Activated CD4-positive, alpha-beta T cell treated with anti-CD3 and anti-CD28 coated beads, Interleukin-2, amount 10 ng/mL, durations not matched to agents 7 days and 5 days (primary cell): ENCODE measurements around the gene LILRA2. TPM values are rescaled to one million over a fixed set of nuclear protein-coding genes. Genes with fewer than 3 reads are reported as not detected.
"Not testable (repeated sequence)": the region's sequence is repeated elsewhere in the genome, so short reads cannot be mapped to it uniquely, and the experiment has no call there.

ENCODE experiments used
- CTCF ChIA-PET: fragments of 350-600 bp; sonication (Branson Sonifier 250); formaldehyde crosslinking; loops from one replicate; lab custom pipeline; 2021; ENCODE audit warnings: antibody characterized with exemption; lab: Charles Lee
- POLR2A ChIA-PET: fragments of 350-600 bp; sonication (Branson Sonifier 250); formaldehyde crosslinking; loops from one replicate; lab custom pipeline; 2021; ENCODE audit warnings: antibody characterized with exemption; lab: Charles Lee
- DNase-seq: peaks from one replicate; pipeline ENCODE4 v3.0.0-alpha.2; 2020
- H3K27ac Mint-ChIP-seq: one replicate; pipeline ENCODE4 v1.8.0; 2021; ENCODE audit warnings: mild to moderate bottlenecking, moderate library complexity, mixed read lengths
- H3K27me3 Mint-ChIP-seq: one replicate; pipeline ENCODE4 v1.8.0; 2021; ENCODE audit warnings: mixed read lengths
- H3K36me3 Mint-ChIP-seq: one replicate; pipeline ENCODE4 v1.8.0; 2021; ENCODE audit warnings: low read depth, mixed read lengths
- H3K4me1 Mint-ChIP-seq: one replicate; pipeline ENCODE4 v1.8.0; 2021; ENCODE audit warnings: mixed read lengths
- H3K4me3 Mint-ChIP-seq: one replicate; pipeline ENCODE4 v1.8.0; 2021; ENCODE audit warnings: mild to moderate bottlenecking, moderate library complexity, mixed read lengths
- H3K9me3 Mint-ChIP-seq: one replicate; pipeline ENCODE4 v1.8.0; 2021; ENCODE audit warnings: mixed read lengths
- total RNA-seq, 2 experiments: library from RNA; stranded (reverse); gene quantifications; one replicate each; pipeline ENCODE4 v1.2.3, GENCODE V29; 2021

LILRA2 gene
- total RNA-seq, 2 experiments from 2014 or later, result not detected

DNA sequence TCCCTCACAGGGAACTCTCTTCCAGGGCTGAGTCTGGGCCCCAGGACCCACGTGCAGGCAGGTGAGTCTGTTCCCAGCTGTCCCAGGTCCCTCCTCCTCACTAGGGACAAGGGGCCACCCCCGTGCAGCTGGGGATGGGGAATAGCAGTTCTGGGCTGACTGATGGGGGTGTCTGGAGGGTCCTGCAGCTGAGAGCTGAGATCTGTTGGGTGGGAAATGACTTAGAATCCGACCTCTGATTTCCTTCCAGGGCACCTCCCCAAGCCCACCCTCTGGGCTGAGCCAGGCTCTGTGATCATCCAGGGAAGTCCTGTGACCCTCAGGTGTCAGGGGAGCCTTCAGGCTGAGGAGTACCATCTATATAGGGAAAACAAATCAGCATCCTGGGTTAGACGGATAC is 461 bp downstream of the LILRA2 start:
- ChIA-PET POLR2A (no interaction called here), CTCF (no interaction called here)
- Mint-ChIP-seq H3K27me3 (peaks cover 22% of the 10 kb centered on the region), H3K27ac (no peak overlapping the region), H3K9me3 (no peaks in the 10 kb centered on the region), H3K4me1 (peaks cover 6% of the 10 kb centered on the region), H3K4me3 (no peak overlapping the region), H3K36me3 (no peaks in the 10 kb centered on the region)
- no peak for DNase-seq

DNA sequence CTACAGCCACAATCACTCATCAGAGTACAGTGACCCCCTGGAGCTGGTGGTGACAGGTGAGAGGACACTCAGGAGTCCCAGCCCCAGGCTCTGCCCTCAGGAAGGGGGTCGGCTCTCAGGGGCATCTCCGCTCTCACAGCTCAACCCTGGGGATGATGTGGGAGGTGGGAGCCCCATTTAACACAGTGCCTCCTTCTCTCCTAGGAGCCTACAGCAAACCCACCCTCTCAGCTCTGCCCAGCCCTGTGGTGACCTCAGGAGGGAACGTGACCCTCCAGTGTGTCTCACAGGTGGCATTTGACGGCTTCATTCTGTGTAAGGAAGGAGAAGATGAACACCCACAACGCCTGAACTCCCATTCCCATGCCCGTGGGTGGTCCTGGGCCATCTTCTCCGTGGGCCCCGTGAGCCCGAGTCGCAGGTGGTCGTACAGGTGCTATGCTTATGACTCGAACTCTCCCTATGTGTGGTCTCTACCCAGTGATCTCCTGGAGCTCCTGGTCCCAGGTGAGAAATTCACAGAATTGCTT is 1.0 kb downstream of the LILRA2 start:
- Mint-ChIP-seq H3K9me3 (no peaks in the 10 kb centered on the region), H3K27me3 (peaks cover 22% of the 10 kb centered on the region), H3K4me1 (peaks cover 6% of the 10 kb centered on the region), H3K4me3 (no peak overlapping the region), H3K36me3 (no peaks in the 10 kb centered on the region), H3K27ac (no peak overlapping the region)
- POLR2A ChIA-PET, result no interaction called here
- DNase-seq, result no peak
- CTCF ChIA-PET, result no interaction called here

DNA sequence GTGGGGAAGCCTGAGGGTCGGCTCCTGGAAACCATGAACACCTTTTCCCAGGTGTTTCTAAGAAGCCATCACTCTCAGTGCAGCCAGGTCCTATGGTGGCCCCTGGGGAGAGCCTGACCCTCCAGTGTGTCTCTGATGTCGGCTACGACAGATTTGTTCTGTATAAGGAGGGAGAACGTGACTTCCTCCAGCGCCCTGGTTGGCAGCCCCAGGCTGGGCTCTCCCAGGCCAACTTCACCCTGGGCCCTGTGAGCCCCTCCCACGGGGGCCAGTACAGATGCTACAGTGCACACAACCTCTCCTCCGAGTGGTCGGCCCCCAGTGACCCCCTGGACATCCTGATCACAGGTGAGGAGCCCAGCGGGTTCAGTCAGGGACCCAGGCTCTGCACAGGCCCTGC is 1.6 kb downstream of the LILRA2 start:
- DNase-seq, POLR2A ChIA-PET, H3K4me3 Mint-ChIP-seq, H3K36me3 Mint-ChIP-seq, CTCF ChIA-PET, H3K27ac Mint-ChIP-seq, H3K4me1 Mint-ChIP-seq, H3K9me3 Mint-ChIP-seq: not testable (repeated sequence)
- peaks cover 22% of the 10 kb centered on the region for H3K27me3 Mint-ChIP-seq

DNA sequence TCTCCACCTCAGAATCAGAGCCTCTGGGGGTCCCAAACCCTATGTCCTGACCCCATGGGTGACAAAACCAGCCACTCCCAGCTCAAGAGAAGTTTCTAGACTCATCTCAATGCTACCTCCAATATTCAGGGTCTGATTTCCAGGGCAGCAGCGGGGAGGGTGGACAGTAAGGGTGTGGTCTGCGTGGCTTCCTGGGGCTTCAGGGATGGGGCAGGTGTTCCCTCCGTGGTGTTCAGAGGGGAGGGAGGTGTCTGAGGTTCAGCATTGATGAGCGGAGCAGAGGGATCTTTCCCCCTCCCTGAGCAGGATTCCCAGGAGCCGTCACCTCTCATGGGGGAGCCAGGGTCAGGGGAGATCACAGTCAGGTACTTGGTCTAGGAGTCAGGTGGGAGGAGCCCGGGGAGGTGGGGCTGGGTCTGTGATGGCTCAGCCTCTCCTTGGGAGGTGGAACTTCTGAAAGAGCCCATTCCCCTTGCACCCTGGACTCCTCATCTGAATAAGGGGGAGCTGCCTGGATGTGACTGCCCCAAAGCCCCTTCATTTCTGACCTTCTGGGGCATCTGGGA is 2.9 kb downstream of the LILRA2 start:
- peaks cover 22% of the 10 kb centered on the region for H3K27me3 Mint-ChIP-seq
- no peak overlapping the region for H3K4me3 Mint-ChIP-seq
- H3K27ac Mint-ChIP-seq, result no peak overlapping the region
- DNase-seq, result no peak
- ChIA-PET POLR2A (no interaction called here), CTCF (no interaction called here)
- no peaks in the 10 kb centered on the region for H3K36me3 Mint-ChIP-seq
- H3K4me1 Mint-ChIP-seq, result peaks cover 6% of the 10 kb centered on the region
- H3K9me3 Mint-ChIP-seq, result no peaks in the 10 kb centered on the region

DNA sequence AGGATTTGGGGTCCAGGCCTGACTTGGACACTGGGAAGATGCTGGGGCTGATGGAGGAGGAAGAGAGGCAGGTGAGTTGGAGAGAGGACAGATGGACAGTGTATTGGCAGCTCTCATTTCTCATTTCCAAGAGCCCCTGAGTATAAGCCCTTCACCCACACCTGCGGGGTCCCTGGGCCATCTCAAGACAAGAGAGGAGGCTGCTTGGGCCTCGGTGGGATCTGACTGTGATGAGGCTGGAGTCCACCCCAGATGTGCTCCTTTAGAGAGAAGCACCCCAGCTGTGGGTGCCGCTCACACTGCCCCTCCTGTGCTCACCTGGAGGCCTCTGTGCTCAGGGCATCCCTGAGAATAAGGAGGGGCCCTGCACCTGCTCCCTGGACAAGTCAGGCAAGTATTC is 3.7 kb downstream of the LILRA2 start:
- ChIA-PET POLR2A (no interaction called here), CTCF (no interaction called here)
- Mint-ChIP-seq H3K27ac (no peak overlapping the region), H3K36me3 (no peaks in the 10 kb centered on the region), H3K9me3 (no peaks in the 10 kb centered on the region), H3K27me3 (peaks cover 16% of the 10 kb centered on the region), H3K4me3 (no peak overlapping the region), H3K4me1 (peaks cover 6% of the 10 kb centered on the region)
- no peak for DNase-seq

DNA sequence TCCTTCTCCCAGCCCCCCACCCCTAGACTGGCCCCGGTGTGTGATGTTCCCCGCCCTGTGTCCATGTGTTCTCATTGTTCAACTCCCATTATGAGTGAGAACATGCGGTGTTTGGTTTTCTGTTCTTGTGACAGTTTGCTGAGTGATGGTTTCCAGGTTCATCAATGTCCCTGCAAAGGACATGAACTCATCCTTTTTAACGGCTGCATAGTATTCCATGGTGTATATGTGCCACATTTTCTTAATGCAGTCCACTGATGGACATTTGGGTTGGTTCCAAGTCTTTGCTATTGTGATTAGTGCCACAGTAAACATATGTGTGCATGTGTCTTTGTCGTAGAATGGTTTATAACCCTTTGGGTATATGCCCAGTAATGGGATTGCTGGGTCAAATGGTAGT is 4.7 kb downstream of the LILRA2 start:
- H3K36me3 Mint-ChIP-seq, H3K4me3 Mint-ChIP-seq, H3K4me1 Mint-ChIP-seq, POLR2A ChIA-PET, CTCF ChIA-PET, H3K9me3 Mint-ChIP-seq, H3K27ac Mint-ChIP-seq, DNase-seq: not testable (repeated sequence)
- H3K27me3 Mint-ChIP-seq, result peaks cover 16% of the 10 kb centered on the region

DNA sequence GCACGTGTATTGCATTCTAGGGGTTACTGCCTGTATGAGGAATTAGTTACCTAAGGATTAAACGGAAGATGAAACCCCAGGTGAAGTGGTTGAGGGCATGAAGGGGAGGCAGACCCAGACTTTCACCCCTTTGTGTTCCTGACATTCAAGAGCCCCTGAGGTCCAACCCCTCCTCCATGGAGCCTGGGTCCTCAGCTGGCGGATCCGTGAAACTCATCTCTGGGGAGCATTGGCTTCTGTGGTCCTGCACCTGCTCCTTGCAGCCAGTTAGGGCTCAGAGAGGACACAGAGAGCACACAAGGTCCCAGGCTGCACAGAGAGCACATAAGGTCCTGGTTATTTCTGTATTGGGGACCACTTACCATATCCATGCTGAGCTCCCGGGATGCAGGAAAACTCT is 12.8 kb downstream of the LILRA2 start:
- Mint-ChIP-seq H3K36me3 (no peaks in the 10 kb centered on the region), H3K27me3 (peaks cover 28% of the 10 kb centered on the region), H3K27ac (no peak overlapping the region), H3K4me1 (no peaks in the 10 kb centered on the region), H3K9me3 (no peaks in the 10 kb centered on the region), H3K4me3 (no peak overlapping the region)
- POLR2A ChIA-PET, result no interaction called here
- CTCF ChIA-PET, result no interaction called here
- DNase-seq, result no peak

DNA sequence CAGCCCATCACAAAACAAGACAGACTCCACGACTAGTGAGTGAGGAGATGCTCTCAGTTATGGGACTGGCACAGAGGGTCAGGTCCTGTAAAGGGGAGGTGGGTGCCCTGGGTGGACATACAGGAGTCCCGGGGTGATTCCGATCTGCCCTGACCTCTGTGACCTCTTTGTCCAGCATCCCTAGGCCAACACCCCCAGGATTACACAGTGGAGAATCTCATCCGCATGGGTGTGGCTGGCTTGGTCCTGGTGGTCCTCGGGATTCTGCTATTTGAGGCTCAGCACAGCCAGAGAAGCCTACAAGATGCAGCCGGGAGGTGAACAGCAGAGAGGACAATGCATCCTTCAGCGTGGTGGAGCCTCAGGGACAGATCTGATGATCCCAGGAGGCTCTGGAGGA is 13.4 kb downstream of the LILRA2 start:
- ChIA-PET POLR2A (no interaction called here), CTCF (no interaction called here)
- H3K27ac Mint-ChIP-seq, result no peak overlapping the region
- H3K27me3 Mint-ChIP-seq, result peaks cover 28% of the 10 kb centered on the region
- H3K4me1 Mint-ChIP-seq, result no peaks in the 10 kb centered on the region
- no peak overlapping the region for H3K4me3 Mint-ChIP-seq
- no peak for DNase-seq
- H3K9me3 Mint-ChIP-seq, result no peaks in the 10 kb centered on the region
- H3K36me3 Mint-ChIP-seq, result no peaks in the 10 kb centered on the region

DNA sequence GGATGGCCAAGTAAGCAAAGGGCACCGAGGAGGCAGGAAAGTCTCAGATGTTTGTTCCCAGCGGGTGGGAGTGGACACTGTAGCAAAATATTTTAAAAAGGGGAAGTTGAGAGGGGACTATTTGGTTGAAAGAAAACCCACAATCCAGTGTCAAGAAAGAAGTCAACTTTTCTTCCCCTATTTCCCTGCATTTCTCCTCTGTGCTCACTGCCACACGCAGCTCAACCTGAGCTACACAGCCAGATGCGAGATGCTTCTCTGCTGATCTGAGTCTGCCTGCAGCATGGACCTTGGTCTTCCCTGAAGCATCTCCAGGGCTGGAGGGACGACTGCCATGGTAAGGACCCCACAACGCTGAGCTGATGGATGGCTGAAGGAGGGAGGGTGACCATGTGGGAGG is 19.9 kb downstream of the LILRA2 start, which contains the start of gene LILRA1:
Gene LILRA1 (plus strand): TSS at position 188 of the 400 bp plus-strand sequence. CDS start 613 bp downstream, outside the sequence.
- H3K27me3 Mint-ChIP-seq, result peaks cover 11% of the 10 kb centered on the region
- DNase-seq, POLR2A ChIA-PET, H3K27ac Mint-ChIP-seq, H3K9me3 Mint-ChIP-seq, H3K4me1 Mint-ChIP-seq, CTCF ChIA-PET, H3K4me3 Mint-ChIP-seq, H3K36me3 Mint-ChIP-seq: not testable (repeated sequence)

DNA sequence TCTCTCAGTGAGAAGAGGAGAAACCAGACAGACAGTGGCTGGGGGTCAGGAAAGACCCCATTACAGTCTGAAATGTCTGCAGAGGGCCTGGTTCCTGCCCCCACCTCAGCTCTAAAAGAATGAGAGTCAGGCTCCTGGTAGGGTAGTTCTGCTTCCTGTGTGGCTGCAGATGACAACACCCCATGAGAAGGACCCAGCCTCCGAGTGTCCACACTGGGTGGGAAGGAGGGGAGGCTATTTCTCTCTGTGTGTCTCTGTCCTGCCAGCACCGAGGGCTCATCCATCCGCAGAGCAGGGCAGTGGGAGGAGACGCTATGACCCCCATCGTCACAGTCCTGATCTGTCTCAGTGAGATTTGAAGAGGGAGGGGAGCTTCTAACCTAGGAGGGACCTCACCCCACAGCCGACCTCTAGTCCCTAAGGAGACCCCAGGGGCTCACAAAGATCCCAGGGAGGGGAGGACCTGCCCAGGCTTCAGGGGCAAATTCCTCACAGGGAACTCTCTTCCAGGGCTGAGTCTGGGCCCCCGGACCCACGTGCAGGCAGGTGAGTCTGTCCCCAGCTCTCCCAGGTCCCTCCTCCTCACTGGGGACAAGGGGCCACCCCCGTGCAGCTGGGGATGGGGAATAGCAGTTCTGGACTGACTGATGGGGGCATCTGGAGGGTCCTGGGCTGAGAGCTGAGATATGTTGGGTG is 20.5 kb downstream of the LILRA2 start:
- H3K4me1 Mint-ChIP-seq, CTCF ChIA-PET, POLR2A ChIA-PET, H3K27ac Mint-ChIP-seq, H3K4me3 Mint-ChIP-seq, H3K36me3 Mint-ChIP-seq, H3K9me3 Mint-ChIP-seq, DNase-seq: not testable (repeated sequence)
- peaks cover 11% of the 10 kb centered on the region for H3K27me3 Mint-ChIP-seq

DNA sequence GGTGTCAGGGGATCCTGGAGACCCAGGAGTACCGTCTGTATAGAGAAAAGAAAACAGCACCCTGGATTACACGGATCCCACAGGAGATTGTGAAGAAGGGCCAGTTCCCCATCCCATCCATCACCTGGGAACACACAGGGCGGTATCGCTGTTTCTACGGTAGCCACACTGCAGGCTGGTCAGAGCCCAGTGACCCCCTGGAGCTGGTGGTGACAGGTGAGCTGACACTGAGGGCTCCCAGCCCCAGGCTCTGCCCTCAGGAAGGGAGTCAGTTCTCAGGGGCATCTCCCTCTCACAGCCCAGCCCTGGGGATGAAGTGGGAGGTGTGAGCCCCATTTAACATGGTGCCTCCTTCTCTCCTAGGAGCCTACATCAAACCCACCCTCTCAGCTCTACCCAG is 21.1 kb downstream of the LILRA2 start:
- ChIA-PET POLR2A (no interaction called here), CTCF (no interaction called here)
- Mint-ChIP-seq H3K27me3 (peaks cover 9% of the 10 kb centered on the region), H3K4me1 (no peaks in the 10 kb centered on the region), H3K9me3 (no peaks in the 10 kb centered on the region), H3K4me3 (no peak overlapping the region), H3K36me3 (no peaks in the 10 kb centered on the region), H3K27ac (no peak overlapping the region)
- no peak for DNase-seq

DNA sequence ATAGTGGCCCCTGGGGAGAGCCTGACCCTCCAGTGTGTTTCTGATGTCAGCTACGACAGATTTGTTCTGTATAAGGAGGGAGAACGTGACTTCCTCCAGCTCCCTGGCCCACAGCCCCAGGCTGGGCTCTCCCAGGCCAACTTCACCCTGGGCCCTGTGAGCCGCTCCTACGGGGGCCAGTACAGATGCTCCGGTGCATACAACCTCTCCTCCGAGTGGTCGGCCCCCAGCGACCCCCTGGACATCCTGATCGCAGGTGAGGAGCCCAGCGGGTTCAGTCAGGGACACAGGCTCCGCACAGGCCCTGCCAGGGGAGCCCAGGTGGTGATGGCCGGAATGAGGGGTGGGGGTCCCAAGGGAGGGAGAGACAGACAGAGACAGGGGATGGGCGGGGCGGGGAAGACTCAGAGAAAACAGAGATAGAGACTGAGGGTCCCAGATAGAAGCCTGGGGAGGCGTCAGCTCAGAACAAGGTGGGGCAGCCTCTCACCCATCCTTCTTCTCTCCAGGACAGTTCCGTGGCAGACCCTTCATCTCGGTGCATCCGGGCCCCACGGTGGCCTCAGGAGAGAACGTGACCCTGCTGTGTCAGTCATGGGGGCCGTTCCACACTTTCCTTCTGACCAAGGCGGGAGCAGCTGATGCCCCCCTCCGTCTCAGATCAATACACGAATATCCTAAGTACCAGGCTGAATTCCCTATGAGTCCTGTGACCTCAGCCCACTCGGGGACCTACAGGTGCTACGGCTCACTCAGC is 22.3 kb downstream of the LILRA2 start:
- H3K36me3 Mint-ChIP-seq, H3K9me3 Mint-ChIP-seq, POLR2A ChIA-PET: not testable (repeated sequence)

DNA sequence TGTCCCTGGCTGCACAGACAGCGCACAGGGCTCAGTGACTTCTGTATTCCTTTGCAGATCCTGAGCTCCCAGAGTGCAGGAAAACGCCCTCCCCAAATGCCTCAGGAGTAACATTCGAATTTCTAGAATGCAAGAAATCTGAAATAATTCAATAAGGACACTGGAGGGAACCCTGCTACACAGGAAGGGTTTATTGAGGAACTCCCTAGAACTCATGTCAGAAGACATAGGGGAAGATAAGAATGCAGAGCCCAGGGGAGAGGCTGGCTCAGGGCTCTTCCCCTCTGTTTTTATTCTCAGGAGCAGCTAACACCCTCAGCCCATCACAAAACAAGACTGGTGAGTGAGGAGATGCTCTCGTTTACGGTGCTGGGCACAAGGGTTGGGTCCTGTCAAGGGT is 26.6 kb downstream of the LILRA2 start:
- Mint-ChIP-seq H3K27me3 (peaks cover 20% of the 10 kb centered on the region), H3K4me3 (no peak overlapping the region), H3K4me1 (no peaks in the 10 kb centered on the region), H3K27ac (no peak overlapping the region), H3K36me3 (no peaks in the 10 kb centered on the region), H3K9me3 (peaks cover 2% of the 10 kb centered on the region)
- POLR2A ChIA-PET, result no interaction called here
- DNase-seq, result no peak
- CTCF ChIA-PET, result no interaction called here

More for the DNA sequence above, 22.3 kb downstream of the LILRA2 start:
- DNase-seq, H3K4me1 Mint-ChIP-seq, H3K4me3 Mint-ChIP-seq, H3K27me3 Mint-ChIP-seq, H3K27ac Mint-ChIP-seq: not testable (repeated sequence)
- CTCF ChIA-PET, result interaction anchor here (0.6 kb wide), 1 partner anchor 153 kb away, joined by 3 read pairs; no protein-coding TSS in a partner anchor
